Stimulated activated naive CD4-positive, alpha-beta T cell treated with Interleukin-2 at 50 U/mL for 16 hours (primary cell): ENCODE data around the gene PPIE.
"Not testable (repeated sequence)": the region's sequence is repeated elsewhere in the genome, so short reads cannot be mapped to it uniquely, and the experiment has no call there.

Experiments used
- DNase-seq: peaks from one replicate; lab custom pipeline; 2025; lab: John Stamatoyannopoulos, UW

The PPIE gene

DNA sequence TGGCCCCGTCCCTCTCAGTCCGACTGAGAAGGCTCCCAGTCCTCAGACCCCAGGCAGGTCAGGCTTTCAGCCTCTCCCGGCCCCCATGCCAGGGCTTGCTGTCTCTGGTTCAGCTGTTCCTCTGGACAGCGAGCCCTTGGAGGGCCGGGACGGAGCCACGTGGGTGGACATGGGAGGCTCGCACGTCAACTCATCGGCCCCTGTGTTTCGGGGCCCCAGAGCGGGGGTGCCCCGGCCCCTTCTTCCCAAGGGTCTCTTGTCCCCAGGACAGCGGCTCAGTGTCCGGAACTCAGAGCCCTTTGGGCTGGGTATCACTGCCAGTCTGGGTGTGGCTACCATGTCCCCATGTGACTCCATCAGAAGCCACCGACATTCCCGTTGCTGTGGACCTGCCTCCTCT, 39.2 kb downstream of the PPIE start:
- DNase-seq, result not testable (repeated sequence)

DNA sequence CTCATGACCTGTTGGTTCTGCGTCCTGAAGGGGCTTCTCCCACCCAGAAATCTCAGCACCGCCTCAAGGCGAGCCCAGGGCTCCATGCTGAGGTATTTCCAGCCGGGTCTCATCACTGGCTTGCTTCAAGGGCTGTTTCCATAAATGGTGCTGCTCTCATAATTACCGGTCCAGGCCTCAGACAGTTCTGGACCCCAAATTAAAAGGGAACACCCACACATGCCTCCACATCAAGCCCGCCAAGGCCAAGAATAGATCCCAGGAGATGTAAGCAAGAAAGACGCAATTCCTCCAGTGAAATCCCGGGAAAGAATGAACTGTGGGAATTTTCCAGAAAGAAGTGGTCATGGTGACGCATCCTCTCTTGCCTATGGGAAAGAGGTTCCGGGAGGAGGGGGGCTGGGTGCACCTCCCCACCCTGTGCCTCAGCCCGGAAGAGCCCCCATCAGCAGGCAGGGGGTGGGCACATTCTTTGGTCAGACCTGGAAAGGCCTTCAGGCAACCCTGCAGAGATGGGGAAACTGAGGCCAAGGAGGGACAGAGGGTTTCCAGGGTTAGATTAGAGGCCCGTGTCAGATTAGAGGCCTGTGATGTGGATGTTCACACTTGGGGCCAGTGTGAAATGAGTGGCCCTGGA, 39.9 kb downstream of the PPIE start:
- DNase-seq, result not testable (repeated sequence)

- no peak for DNase-seq
Measured at GRCh38 chr1:39779137-39779536, 40.5 kb downstream of the PPIE start.

DNA sequence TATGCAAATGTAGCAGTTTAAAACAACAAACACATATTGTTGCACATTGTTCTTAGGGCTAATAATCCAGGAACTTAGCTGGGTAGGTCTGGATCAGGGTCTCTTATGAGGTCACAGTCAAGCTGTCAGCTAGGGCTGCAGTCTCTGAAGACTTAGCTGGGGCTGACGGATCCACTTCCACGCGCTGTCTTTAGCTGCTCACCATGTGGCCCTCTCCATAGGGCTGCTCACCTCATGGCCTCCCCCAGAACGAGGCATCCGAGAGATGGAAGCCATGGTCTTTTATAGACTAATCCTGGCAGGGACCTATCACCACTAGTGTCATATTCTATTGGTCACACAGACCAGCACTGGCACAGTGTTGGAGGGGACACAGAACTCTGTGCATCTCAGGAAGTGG, 41.1 kb downstream of the PPIE start:
- DNase-seq, result no peak

DNA sequence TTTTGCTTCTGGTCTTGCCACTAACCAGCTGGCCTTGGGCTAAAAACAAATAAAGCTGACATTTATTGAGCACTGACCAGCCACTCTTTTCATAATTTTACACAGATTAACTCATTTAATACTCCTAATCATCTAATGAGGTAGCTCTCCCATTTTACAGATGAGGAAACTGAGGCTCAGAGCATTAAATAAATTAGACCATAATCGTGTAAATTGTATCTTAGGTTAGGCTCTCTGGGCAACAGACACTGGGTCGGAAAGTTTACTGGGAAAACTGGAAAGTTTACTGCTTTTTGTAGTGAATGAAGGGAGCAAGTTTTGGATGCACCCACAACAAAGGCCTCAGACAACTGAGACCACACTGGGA, 42.6 kb downstream of the PPIE start:
- no peak for DNase-seq

- DNase-seq, result no peak
Measured at GRCh38 chr1:39782103-39782502, 43.4 kb downstream of the PPIE start.

GRCh38 chr1:39782685-39783084, 44.0 kb downstream of the PPIE start:
- not testable (repeated sequence) for DNase-seq

DNA sequence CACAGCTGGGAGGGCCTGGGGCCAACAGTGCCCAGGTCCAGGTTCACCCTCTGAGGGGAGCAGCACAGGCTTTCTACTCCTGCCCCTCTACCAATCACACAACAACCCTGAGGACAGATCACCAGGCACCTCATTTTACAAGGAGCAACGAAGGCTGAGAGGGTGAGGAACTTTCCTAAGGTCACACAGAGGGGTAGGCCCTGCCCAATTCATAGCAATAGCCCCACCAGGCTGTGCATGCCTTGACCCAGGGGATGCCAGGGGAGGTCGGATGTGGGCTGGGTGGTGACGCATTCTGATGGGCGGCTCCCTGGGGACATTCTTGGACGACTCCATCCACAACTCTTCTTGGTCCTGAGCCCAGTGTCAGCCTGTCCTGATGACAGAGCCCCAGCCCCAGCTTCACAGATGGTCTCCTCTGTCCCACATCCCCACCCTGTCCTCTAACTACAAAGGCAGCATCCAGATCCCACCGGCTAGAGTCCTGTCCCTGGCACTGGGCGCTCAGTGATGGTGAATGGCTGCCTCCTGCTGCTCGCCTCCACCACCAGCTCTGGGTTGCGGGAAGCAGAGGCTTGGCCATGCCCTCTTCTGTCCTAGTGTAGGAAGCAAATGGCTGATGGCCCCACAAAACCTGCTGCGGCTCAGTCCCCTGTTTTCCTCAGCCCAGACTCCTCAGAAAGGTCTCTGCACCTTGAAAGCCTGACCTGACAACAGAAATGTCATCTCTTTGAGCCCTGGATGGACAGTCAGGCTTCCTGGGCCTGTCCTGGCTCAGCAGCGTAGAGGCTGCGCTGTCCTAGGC, 47.8 kb downstream of the PPIE start:
- DNase-seq, result not testable (repeated sequence)

- not testable (repeated sequence) for DNase-seq
Measured at GRCh38 chr1:39787108-39787375, 48.4 kb downstream of the PPIE start.

- no peak for DNase-seq
Measured at GRCh38 chr1:39787468-39787867, 48.8 kb downstream of the PPIE start.

DNA sequence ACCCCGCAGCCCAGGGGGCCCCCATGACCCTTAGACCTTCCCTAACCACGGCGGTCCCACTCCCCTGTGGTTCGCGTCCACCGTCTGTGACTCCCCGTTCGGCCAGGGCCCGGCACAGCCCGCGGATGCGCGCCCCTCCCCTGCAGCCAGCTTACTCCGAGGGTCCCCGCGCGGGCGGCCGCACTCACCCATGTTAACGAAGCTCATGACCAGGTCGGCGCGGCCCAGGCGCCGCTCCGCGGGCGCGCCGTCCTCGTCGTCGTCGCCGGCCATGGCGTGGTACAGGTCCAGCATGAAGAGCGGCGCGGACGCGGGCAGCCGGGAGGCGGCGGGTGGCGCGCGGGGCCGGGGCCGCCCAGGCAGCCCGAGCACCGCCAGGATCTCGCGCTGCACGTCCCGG, 49.3 kb downstream of the PPIE start:
- DNase-seq, result not testable (repeated sequence)

- DNase-seq, result no peak
Measured at GRCh38 chr1:39788426-39788757, 49.7 kb downstream of the PPIE start.

DNA sequence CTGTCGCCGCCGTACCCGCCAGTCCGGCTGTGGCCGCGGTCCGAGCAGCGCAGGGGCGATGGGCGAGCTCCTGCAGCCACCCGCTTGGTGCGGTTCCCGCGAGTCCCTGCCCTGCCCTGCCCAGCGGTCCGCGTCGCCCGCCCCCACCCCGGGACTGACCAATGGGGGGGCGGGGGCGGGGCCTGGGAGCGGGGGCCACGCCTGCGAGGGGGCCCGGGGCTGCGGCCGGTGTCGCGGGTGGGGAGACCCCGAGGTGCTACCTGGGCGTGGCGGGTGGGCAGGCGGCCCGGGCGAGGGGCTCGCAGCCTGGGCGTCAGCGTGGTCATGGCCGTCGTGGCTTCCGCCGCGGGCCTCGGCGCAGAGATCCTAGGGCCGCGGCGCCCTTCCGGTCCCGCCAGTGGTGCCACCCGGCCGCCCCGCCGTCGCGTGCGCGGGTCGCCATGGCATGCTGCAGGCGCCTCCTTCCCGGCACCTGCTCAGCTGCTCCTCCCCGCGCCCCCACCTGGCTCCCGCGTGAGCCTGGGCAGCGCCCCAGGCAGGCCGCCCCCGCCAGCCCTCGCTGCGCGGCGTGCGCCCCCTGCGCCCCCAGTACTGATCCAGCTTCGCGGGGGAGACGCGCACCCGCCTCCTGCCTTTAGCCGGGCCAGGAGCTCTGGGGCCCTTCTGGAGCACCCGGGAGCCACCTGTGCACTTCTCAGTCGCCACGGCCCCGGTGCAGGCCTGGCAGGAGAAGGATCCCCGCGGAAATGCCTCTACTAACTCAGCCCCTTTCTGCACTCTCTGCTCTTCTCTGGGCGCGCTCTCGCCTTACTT, 50.3 kb downstream of the PPIE start, which contains the start of gene BMP8B:
Gene BMP8B, minus strand, starts transcription at position 108 of the 813 bp plus-strand sequence. CDS start 380 bp downstream, outside the sequence.
- DNase-seq, result peak; percentile 49

DNA sequence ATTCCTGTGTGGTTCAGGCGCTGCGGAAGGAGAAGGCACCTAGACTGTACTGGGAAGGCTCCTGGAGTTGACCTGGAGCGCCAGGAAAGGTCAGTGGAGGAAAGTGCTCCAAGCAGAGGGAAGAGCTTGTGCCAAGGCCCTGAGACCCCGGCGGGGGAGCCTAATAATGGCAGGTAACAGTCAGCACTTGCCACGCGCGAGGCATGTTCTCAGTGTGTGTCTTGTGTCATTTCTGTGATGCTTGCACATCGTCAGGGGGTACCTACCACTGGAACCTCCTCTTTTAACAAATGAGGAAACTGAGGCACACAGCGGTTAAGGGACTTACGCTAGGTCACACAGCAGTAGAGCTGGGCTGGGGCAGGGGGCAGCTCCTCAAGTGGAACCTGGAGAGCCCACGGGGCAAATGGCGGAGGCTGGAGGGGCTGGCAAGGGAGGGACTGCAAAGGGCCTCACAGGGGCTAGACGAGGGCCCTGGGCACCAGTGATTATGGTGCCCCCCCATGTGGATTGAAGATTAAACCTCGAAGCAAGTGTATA, 51.0 kb downstream of the PPIE start:
- no peak for DNase-seq

DNA sequence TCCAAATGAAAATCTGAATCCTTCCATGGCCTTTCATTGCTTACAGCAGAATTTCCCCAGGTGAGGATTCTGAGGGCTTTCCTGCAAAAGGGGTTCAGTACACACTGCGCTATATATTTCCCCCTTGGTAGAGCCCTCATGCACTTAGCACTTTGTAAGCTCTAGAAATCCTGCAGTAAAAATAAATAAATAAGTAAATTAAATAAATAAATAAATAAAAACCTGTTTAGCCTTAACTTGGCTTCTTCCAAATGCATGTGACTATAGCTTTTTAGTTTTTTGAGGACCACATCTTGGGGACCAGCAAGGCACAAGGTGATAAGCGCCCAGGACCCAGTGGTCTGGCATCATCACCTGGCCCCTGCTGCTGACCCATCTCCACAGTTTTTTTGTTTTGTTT, 53.2 kb downstream of the PPIE start:
- DNase-seq, result no peak

DNA sequence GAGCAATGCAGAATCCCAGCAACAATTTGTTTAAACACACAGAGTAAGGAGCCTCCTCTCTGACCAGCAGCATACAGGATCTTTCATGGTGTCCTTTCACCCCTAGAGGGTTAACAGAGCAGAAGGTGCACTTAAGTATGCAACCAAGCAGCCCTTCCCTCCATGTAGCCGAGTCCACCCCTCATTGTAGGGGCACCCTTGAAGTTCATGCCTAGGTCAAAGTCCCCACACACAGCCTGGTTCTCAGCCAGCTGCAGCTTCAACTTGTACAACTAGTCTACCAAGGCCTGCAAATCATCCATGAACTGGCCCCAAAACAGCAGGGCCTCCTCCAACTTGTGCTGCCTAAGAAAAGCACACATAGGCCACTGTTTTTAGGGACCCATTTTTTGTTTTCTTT, 57.0 kb downstream of the PPIE start:
- no peak for DNase-seq

- peak; percentile 92 for DNase-seq
Measured at GRCh38 chr1:39798859-39799769, 60.4 kb downstream of the PPIE start.

DNA sequence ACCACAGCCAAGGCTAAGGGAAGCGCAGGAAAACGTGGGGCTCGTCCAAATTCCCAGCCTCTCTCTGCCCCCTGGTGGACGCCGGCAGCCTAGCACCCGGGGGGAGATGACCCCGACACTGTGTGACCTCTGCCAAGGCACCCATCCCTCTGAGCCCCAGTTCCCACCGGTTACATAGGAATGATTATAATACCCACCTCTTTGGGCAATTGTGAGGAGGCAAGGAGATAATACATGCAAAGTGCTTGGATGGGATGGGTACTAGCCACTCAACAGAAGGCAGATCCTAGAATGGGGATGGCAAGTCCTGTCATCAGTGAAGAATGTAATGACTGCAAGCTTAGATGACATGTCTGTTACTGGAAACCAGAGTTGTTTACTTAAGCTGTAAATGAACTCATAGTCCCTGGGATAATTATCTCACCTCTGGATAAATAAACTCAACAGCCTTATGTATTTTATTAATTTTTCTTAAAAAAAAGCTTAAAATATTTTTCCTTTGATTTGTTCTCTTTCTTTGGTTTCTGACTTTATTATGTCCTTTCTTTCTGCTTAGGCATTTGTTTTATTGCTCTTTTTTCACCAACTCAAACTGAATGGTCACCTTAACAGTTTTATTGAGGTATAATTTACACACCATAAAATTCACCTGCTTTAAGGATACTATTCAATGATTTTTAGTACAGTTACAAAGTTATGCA, 61.2 kb downstream of the PPIE start:
- DNase-seq, result peak; percentile 59

GRCh38 chr1:39800471-39800835, 61.8 kb downstream of the PPIE start:
- DNase-seq, result no peak

GRCh38 chr1:39802496-39803260, 64.0 kb downstream of the PPIE start:
- no peak for DNase-seq
